HG02588 (cell line): ENCODE results near the gene CYP2W1.
A peak's percentile ranks its signal among the peaks of the same experiment; 100 is the strongest.

ENCODE experiments used
- ATAC-seq: cut with Tn5 transposase; IDR thresholded peaks from one replicate; pipeline ENCODE4 v1.9.1; 2021; ENCODE audit warnings: mild to moderate bottlenecking, moderate library complexity; ENCODE audit not compliant: unreplicated experiment

CYP2W1 gene

GRCh38 chr7:963236-964078 is 19.5 kb upstream of the CYP2W1 start:
- ATAC-seq = no peak

GRCh38 chr7:964401-965231 is 18.4 kb upstream of the CYP2W1 start:
- ATAC-seq = no peak

- ATAC-seq = no peak
These were observed 16.5 kb upstream of the CYP2W1 start for GRCh38 chr7:966291-967069.

- ATAC-seq = no peak
These were observed 15.5 kb upstream of the CYP2W1 start for GRCh38 chr7:967361-968082.

- no peak for ATAC-seq
These were observed 14.5 kb upstream of the CYP2W1 start for GRCh38 chr7:968205-969105.

GRCh38 chr7:969403-969802 is 13.6 kb upstream of the CYP2W1 start:
- no peak for ATAC-seq

GRCh38 chr7:970744-971143 is 12.2 kb upstream of the CYP2W1 start:
- ATAC-seq = no peak

- no peak for ATAC-seq
These were observed 10.9 kb upstream of the CYP2W1 start for GRCh38 chr7:972110-972509.

- no peak for ATAC-seq
These were observed 10.2 kb upstream of the CYP2W1 start for GRCh38 chr7:972676-973309.

- no peak for ATAC-seq
These were observed 9.7 kb upstream of the CYP2W1 start for GRCh38 chr7:973312-973711.

- no peak for ATAC-seq
These were observed 8.8 kb upstream of the CYP2W1 start for GRCh38 chr7:974172-974571.

GRCh38 chr7:974820-975681 is 7.9 kb upstream of the CYP2W1 start, which contains the start of gene COX19:
Gene COX19 (minus strand): TSS chr7:975549. CDS start chr7:975509, 40 bp downstream.
- ATAC-seq = peak; percentile 67

- ATAC-seq = no peak
These were observed 7.1 kb upstream of the CYP2W1 start for GRCh38 chr7:975702-976473.

GRCh38 chr7:976901-977325 is 6.1 kb upstream of the CYP2W1 start:
- ATAC-seq = no peak

- ATAC-seq = no peak
These were observed 5.5 kb upstream of the CYP2W1 start for GRCh38 chr7:977326-978048.

GRCh38 chr7:978049-978346 is 5.0 kb upstream of the CYP2W1 start:
- ATAC-seq = no peak
